Kidney epithelial cell (primary cell): Measurements from ENCODE around the gene PIGQ. TPM values are rescaled to one million over a fixed set of nuclear protein-coding genes. Genes with fewer than 3 reads are reported as not detected.

Experiments
- DNase-seq: peaks from one replicate; pipeline ENCODE4 v3.0.0-alpha.2; 2010; ENCODE audit warnings: low read depth
- H3K27me3 ChIP-seq: 2 replicates; pipeline ENCODE4 v1.6.0; 2011; ENCODE audit warnings: low read length; ENCODE audit not compliant: control insufficient read depth, insufficient read depth
- H3K36me3 ChIP-seq: 2 replicates; pipeline ENCODE4 v1.5.1; 2011; ENCODE audit warnings: low read length; ENCODE audit not compliant: control insufficient read depth, insufficient read depth
- H3K4me3 ChIP-seq: 2 replicates; pipeline ENCODE4 v1.5.1; 2011; ENCODE audit warnings: low read depth, mild to moderate bottlenecking, control low read depth, low read length
- CTCF ChIP-seq: IDR thresholded peaks from 2 replicates; pipeline ENCODE4 v1.5.1; 2011; ENCODE audit warnings: mild to moderate bottlenecking, moderate library complexity, low read length, control low read depth, inconsistent platforms; ENCODE audit not compliant: insufficient read depth, poor library complexity, severe bottlenecking
- total RNA-seq: library from RNA; depleted of rRNA; stranded (reverse); fragments of >200 nt; gene quantifications from 2 replicates; pipeline ENCODE4 v1.2.3, GENCODE V29; 2015

The PIGQ gene
- total RNA-seq, 1 donor from 2014 or later, result 54.9 TPM

GRCh38 chr16:620700-621525 lies 51.1 kb downstream of the PIGQ start:
- Histone ChIP-seq H3K27me3 (no peaks in the 10 kb centered on the region), H3K4me3 (no peak overlapping the region), H3K36me3 (no peaks in the 10 kb centered on the region)
- TF ChIP-seq CTCF, result no peak
- no peak for DNase-seq

GRCh38 chr16:621526-622105 lies 51.8 kb downstream of the PIGQ start:
- no peaks in the 10 kb centered on the region for H3K27me3 ChIP-seq
- TF ChIP-seq CTCF, result no peak
- no peak overlapping the region for H3K4me3 ChIP-seq
- peaks cover 2% of the 10 kb centered on the region for H3K36me3 ChIP-seq
- no peak for DNase-seq

GRCh38 chr16:622920-623280 lies 53.1 kb downstream of the PIGQ start:
- Histone ChIP-seq H3K27me3 (no peaks in the 10 kb centered on the region), H3K4me3 (no peak overlapping the region), H3K36me3 (peaks cover 2% of the 10 kb centered on the region)
- TF ChIP-seq CTCF, result no peak
- DNase-seq, result no peak

GRCh38 chr16:624526-625070 lies 54.8 kb downstream of the PIGQ start:
- no peak for DNase-seq

GRCh38 chr16:625117-625976 lies 55.6 kb downstream of the PIGQ start:
- Histone ChIP-seq H3K36me3 (peaks cover 2% of the 10 kb centered on the region), H3K4me3 (no peak overlapping the region), H3K27me3 (no peaks in the 10 kb centered on the region)
- no peak for DNase-seq
- TF ChIP-seq CTCF, result no peak

More at GRCh38 chr16:624526-625070, 54.8 kb downstream of the PIGQ start:
- peaks cover 2% of the 10 kb centered on the region for H3K36me3 ChIP-seq
- H3K4me3 ChIP-seq, result no peak overlapping the region
- TF ChIP-seq CTCF, result no peak
- no peaks in the 10 kb centered on the region for H3K27me3 ChIP-seq
